ENCODE results near the gene AK3. TPM values are rescaled to one million over a fixed set of nuclear protein-coding genes. Genes with fewer than 3 reads are reported as not detected.
"Not testable (repeated sequence)": the region's sequence is repeated elsewhere in the genome, so short reads cannot be mapped to it uniquely, and the experiment has no call there.

Gene AK3
- 23.7 TPM for total RNA-seq

DNA sequence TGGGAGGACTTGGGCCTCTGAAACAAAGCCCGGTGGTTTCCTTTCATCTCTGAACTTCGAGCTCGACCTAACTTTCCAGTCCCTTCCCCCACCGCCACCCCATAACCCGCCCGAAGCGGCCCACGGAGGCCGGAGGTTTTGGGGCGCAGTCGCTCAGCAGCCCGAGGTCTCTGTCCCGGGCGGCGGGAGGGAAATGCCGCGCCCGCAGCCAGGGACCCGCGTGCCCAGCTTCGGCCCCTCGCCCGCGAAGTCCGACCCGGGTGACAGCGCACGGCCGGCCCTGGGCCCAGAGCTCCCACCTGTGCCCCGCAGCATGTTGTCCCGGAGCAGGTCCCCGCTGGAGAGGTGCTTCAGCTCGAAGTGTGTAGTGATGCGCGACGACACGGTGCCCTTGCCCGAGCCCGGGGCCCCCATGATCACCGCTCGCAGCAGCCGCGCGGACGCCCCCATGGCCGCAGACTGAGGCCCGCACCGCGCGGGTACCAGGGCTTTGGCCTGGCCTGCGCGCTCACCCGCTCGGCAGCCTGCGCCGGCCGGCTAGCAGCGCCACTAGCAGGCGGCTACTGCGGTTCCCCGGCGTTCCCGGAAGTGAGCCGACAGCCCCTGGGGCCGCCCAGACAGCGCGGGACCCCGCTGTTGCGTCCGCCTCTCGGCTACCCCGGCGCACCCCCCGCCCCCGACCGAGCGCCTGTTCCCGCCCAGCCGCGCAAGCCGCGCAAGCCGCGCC, at the start of gene AK3:
Gene AK3 (minus strand): TSS at position 565 of the 727 bp plus-strand sequence. CDS start 115 bp downstream, at position 450.
- Histone ChIP-seq H3K27me3 (ENCODE audit: insufficient read depth, low read length) (no peaks in the 10 kb centered on the region), H3K4me1 (ENCODE audit: insufficient read depth, low read length) (peaks cover 24% of the 10 kb centered on the region), H3K4me3 (ENCODE audit: low read length) (peak within 1 kb of the TSS; percentile 75), H3K9me3 (ENCODE audit: low read depth, low read length) (no peaks in the 10 kb centered on the region)

DNA sequence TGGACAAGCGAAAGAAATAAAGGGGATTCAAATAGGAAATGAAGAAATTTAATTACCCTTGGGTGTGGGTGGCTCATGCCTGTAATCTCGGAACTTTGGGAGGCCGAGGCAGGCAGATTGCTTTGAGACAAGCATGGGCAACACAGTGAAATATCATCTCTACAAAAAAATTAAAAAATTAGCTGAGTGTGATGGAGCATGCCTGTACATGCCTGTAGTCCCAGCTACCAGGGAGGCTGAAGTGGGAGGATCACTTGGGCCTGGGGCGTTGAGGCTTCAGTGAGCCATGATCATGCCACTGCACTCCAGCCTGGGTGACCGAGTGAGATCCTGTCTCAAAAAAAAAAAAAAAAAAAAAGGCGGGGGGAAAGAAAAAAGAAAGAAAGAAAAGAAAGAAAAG, 47.7 kb upstream of the AK3 start:
- Histone ChIP-seq H3K27me3 (ENCODE audit: insufficient read depth, low read length) (no peaks in the 10 kb centered on the region), H3K4me1 (ENCODE audit: insufficient read depth, low read length) (peaks cover 12% of the 10 kb centered on the region), H3K9me3 (ENCODE audit: low read depth, low read length) (no peaks in the 10 kb centered on the region), H3K4me3 (ENCODE audit: low read length) (no peak overlapping the region)

DNA sequence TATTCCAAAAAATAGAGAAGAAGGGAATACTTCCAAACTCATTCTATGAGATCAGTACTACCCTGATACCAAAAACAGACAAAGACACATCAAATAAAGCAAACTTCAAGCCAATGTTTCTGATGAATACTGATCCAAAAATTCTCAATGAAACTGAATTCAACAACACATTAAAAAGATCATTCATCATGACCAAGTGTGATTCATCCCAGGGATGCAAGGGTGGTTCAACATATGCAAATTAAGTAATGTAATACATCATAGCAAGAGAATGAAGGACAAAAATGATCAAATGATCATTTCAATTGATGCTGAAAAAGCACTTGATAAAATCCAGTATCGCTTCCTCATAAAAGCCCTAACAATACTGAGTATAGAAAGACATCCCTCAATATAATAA, 46.9 kb upstream of the AK3 start:
- Histone ChIP-seq H3K27me3 (ENCODE audit: insufficient read depth, low read length) (no peaks in the 10 kb centered on the region), H3K4me1 (ENCODE audit: insufficient read depth, low read length) (peaks cover 6% of the 10 kb centered on the region), H3K4me3 (ENCODE audit: low read length) (no peak overlapping the region), H3K9me3 (ENCODE audit: low read depth, low read length) (no peaks in the 10 kb centered on the region)

DNA sequence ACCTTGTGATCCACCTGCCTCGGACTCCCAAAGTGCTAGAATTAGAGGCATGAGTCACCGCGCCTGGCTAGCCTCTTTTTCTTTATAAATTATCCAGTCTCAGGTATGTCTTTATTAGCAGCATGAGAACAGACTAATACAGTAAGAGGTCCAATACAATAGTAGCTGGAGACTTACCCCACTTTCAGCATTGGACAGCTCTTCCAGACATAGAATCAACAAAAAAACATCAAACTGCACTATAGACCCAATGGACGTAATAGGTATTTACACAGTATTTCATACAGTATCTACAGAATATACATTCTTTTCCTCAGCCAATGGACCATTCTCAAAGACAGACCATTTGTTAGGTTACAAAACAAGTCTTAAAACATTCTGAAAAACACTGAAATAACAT, 45.6 kb upstream of the AK3 start:
- H3K27me3 ChIP-seq (ENCODE audit: insufficient read depth, low read length), result no peaks in the 10 kb centered on the region
- H3K4me3 ChIP-seq (ENCODE audit: low read length), result no peak overlapping the region
- no peaks in the 10 kb centered on the region for H3K9me3 ChIP-seq (ENCODE audit: low read depth, low read length)
- H3K4me1 ChIP-seq (ENCODE audit: insufficient read depth, low read length), result no peaks in the 10 kb centered on the region

DNA sequence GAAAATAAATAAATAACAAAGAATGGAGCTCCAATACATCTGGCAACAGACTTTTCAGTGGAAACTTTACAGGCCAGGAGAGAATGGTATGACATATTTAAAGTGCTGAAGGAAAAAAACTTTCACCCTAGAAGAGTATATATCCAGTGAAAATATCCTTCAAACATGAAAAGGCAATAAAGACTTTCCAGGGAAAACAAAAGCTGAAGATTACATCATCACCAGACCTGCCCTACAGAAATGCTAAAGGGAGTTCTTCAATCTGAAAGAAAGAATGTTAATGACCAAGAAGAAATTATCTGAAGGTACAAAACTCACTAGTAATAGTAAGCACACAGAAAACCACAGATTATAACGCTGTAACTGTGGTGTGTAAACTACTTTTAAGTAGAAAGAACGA, 43.4 kb upstream of the AK3 start:
- Histone ChIP-seq H3K27me3 (ENCODE audit: insufficient read depth, low read length) (no peaks in the 10 kb centered on the region), H3K9me3 (ENCODE audit: low read depth, low read length) (no peaks in the 10 kb centered on the region), H3K4me3 (ENCODE audit: low read length) (no peak overlapping the region), H3K4me1 (ENCODE audit: insufficient read depth, low read length) (no peaks in the 10 kb centered on the region)

- H3K9me3 ChIP-seq (ENCODE audit: low read depth, low read length); H3K4me1 ChIP-seq (ENCODE audit: insufficient read depth, low read length); H3K4me3 ChIP-seq (ENCODE audit: low read length); H3K27me3 ChIP-seq (ENCODE audit: insufficient read depth, low read length): not testable (repeated sequence)
These were observed 42.2 kb upstream of the AK3 start for GRCh38 chr9:4783191-4783590.

GRCh38 chr9:4781408-4781807, 40.4 kb upstream of the AK3 start:
- Histone ChIP-seq H3K4me3 (ENCODE audit: low read length) (no peak overlapping the region), H3K27me3 (ENCODE audit: insufficient read depth, low read length) (no peaks in the 10 kb centered on the region), H3K4me1 (ENCODE audit: insufficient read depth, low read length) (no peaks in the 10 kb centered on the region), H3K9me3 (ENCODE audit: low read depth, low read length) (no peaks in the 10 kb centered on the region)

DNA sequence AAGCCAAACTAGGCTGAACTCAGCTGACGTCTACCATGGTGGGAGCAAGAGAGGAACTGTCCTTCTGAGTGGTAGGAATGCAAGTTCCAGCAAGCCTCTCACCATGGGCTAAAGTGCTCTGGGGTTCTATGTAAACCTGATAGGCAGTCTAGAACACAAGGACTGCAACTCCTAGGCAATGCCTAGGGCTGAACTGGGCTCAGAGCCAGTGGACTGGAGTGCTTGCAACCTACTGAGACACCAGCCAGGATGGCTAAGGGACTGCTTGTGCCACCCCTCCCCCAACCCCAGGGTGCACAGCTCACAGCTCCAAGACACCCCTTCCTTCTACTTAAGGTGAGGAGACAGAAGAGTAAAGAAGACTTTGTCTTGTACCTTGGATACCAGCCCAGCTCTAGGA, 39.6 kb upstream of the AK3 start:
- no peaks in the 10 kb centered on the region for H3K27me3 ChIP-seq (ENCODE audit: insufficient read depth, low read length)
- no peaks in the 10 kb centered on the region for H3K9me3 ChIP-seq (ENCODE audit: low read depth, low read length)
- no peaks in the 10 kb centered on the region for H3K4me1 ChIP-seq (ENCODE audit: insufficient read depth, low read length)
- no peak overlapping the region for H3K4me3 ChIP-seq (ENCODE audit: low read length)

- not testable (repeated sequence) for H3K27me3 ChIP-seq (ENCODE audit: insufficient read depth, low read length); H3K4me3 ChIP-seq (ENCODE audit: low read length); H3K4me1 ChIP-seq (ENCODE audit: insufficient read depth, low read length); H3K9me3 ChIP-seq (ENCODE audit: low read depth, low read length)
These were observed 34.0 kb upstream of the AK3 start for GRCh38 chr9:4774958-4775357.

DNA sequence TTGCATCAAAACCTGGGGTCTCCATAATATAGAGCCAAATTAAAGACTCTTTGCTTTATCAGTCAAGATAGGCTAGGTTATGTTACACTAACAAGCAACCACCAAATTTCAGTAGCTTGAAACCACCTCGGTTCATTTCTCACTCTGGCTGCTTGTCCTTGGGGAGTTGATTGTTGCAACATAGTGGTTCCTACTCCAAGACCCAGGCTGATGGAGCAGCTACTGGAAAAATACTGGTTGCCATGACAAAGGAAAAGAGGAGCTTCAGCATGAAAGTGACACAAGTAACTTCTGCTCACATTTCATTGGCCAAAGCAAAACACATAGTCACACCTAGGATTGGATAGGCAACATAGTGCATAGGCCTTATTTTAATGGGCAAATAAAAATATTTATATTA, 33.2 kb upstream of the AK3 start:
- Histone ChIP-seq H3K27me3 (ENCODE audit: insufficient read depth, low read length) (no peaks in the 10 kb centered on the region), H3K4me3 (ENCODE audit: low read length) (no peak overlapping the region), H3K9me3 (ENCODE audit: low read depth, low read length) (no peaks in the 10 kb centered on the region), H3K4me1 (ENCODE audit: insufficient read depth, low read length) (no peaks in the 10 kb centered on the region)

GRCh38 chr9:4771788-4772187, 30.8 kb upstream of the AK3 start:
- no peaks in the 10 kb centered on the region for H3K4me1 ChIP-seq (ENCODE audit: insufficient read depth, low read length)
- no peak overlapping the region for H3K4me3 ChIP-seq (ENCODE audit: low read length)
- H3K27me3 ChIP-seq (ENCODE audit: insufficient read depth, low read length), result no peaks in the 10 kb centered on the region
- H3K9me3 ChIP-seq (ENCODE audit: low read depth, low read length), result no peaks in the 10 kb centered on the region

DNA sequence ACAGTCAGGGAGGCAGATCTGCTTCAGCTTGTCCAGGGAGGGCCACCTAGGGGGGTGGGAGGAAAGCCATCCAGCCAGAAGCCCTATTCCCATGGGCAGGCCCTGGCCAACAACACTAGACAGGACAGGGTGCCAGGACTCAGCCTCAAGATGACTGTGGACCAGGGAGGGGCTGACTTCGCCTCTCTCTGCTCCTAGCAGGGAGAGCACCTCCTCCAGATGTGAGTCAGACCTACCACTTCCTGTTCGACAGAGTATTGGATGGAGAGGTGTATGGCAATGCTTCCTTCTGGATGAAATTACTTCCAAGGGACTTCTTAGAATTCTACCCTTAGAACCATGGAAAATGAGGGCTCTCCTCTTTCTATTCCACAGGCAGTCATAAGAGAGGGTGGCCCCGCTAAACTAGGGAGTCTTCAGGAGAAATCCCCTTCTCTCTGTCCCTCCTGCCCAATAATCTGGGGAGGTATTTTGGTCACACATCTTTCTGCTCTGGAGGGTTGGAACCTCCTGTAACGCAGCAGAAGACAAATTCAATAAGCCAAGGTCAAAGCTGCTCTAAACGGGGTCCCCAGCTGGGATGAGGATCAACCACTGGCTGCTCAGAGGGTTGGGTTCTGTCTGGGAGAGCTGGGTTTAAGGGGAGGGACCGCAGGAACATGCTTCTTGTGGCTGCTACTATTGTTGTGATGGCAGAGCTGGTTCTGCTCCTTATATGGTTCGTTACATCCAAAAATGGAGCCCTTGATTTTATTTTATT, 28.5 kb upstream of the AK3 start:
- H3K9me3 ChIP-seq (ENCODE audit: low read depth, low read length), result no peaks in the 10 kb centered on the region
- no peaks in the 10 kb centered on the region for H3K4me1 ChIP-seq (ENCODE audit: insufficient read depth, low read length)
- no peaks in the 10 kb centered on the region for H3K27me3 ChIP-seq (ENCODE audit: insufficient read depth, low read length)
- H3K4me3 ChIP-seq (ENCODE audit: low read length), result no peak overlapping the region

DNA sequence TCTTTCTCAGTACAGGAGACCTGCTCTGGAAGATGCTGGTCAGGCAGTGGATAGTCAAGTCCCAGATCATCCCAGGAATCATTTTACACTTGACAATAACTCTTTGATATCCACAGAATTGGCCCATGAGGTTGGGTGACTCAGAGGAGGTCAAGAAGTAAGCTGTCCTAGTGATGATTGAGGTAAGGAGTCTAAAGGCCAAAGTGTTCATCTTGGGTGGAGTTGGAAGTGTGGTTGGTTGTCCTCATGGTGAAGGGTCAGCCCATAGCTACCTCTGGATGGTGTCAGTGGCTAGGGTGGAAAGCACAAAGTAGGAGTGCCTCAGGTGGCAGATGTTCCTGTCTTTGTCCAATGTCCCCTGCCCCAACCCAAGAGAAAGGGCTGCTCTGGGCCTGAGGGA, 27.7 kb upstream of the AK3 start:
- H3K27me3 ChIP-seq (ENCODE audit: insufficient read depth, low read length), result no peaks in the 10 kb centered on the region
- no peaks in the 10 kb centered on the region for H3K9me3 ChIP-seq (ENCODE audit: low read depth, low read length)
- peaks cover 3% of the 10 kb centered on the region for H3K4me1 ChIP-seq (ENCODE audit: insufficient read depth, low read length)
- no peak overlapping the region for H3K4me3 ChIP-seq (ENCODE audit: low read length)

- Histone ChIP-seq H3K4me3 (ENCODE audit: low read length) (no peak overlapping the region), H3K27me3 (ENCODE audit: insufficient read depth, low read length) (no peaks in the 10 kb centered on the region), H3K4me1 (ENCODE audit: insufficient read depth, low read length) (peaks cover 48% of the 10 kb centered on the region), H3K9me3 (ENCODE audit: low read depth, low read length) (no peaks in the 10 kb centered on the region)
These were observed 23.0 kb upstream of the AK3 start for GRCh38 chr9:4764033-4764432.

DNA sequence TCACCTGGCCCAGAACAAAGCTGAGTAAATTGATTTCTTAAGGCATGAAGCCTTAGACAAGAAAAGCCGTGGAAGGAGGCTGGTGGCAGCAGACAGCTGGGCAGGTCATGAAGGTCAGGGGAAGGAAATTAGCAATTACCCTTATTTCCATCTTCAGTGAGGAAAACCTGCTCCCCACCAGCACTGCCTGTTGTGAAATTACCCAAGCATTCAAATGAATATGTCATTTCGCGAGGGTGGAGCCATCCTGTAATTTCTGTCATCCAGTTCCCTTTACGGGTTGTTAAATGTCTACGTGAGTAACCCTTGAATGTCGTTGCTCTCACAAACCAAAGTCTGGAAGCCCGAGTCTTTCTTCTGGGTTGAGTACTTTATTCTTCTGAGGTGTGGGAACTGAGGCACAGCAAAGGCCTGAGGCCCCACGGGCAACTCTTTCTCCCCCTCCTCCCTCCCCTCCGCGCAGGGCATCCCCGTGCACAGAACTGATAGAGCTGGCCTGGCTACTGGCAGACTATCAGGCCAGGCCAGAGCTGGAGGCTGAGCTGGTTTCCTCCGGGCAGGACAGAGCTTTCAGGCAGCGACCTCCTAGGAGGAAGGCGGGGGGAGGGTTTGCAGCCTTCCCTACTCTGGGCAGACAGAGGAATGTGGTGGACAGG, 22.0 kb upstream of the AK3 start:
- H3K27me3 ChIP-seq (ENCODE audit: insufficient read depth, low read length), result no peaks in the 10 kb centered on the region
- H3K4me3 ChIP-seq (ENCODE audit: low read length), result peak overlapping the region; percentile 10
- H3K9me3 ChIP-seq (ENCODE audit: low read depth, low read length), result no peaks in the 10 kb centered on the region
- H3K4me1 ChIP-seq (ENCODE audit: insufficient read depth, low read length), result peaks cover 49% of the 10 kb centered on the region
